HUES6 (cell line): ENCODE measurements around the gene TAS2R3.

Experiments used
- H3K27ac ChIP-seq: 2 replicates; pipeline ENCODE4 v1.7.0; 2013; ENCODE audit warnings: low read depth, mild to moderate bottlenecking, low read length, inconsistent platforms
- H3K27me3 ChIP-seq: 2 replicates; pipeline ENCODE4 v1.6.1; 2013; ENCODE audit warnings: low read length; ENCODE audit not compliant: control insufficient read depth, insufficient read depth
- H3K36me3 ChIP-seq: 2 replicates; pipeline ENCODE4 v1.6.1; 2013; ENCODE audit warnings: low read length; ENCODE audit not compliant: control insufficient read depth, insufficient read depth
- H3K4me1 ChIP-seq: 2 replicates; pipeline ENCODE4 v1.6.1; 2013; ENCODE audit warnings: low read length; ENCODE audit not compliant: control insufficient read depth, insufficient read depth
- H3K4me3 ChIP-seq: 2 replicates; pipeline ENCODE4 v1.5.1; 2013; ENCODE audit warnings: low read depth, low read length
- H3K9ac ChIP-seq: one replicate; pipeline ENCODE4 v1.6.1; 2013; ENCODE audit warnings: mild to moderate bottlenecking, low read length
- H3K9me3 ChIP-seq: 2 replicates; pipeline ENCODE4 v1.6.1; 2013; ENCODE audit warnings: low read depth, low read length; ENCODE audit not compliant: control insufficient read depth, insufficient read depth

The TAS2R3 gene, protein sequence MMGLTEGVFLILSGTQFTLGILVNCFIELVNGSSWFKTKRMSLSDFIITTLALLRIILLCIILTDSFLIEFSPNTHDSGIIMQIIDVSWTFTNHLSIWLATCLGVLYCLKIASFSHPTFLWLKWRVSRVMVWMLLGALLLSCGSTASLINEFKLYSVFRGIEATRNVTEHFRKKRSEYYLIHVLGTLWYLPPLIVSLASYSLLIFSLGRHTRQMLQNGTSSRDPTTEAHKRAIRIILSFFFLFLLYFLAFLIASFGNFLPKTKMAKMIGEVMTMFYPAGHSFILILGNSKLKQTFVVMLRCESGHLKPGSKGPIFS

DNA sequence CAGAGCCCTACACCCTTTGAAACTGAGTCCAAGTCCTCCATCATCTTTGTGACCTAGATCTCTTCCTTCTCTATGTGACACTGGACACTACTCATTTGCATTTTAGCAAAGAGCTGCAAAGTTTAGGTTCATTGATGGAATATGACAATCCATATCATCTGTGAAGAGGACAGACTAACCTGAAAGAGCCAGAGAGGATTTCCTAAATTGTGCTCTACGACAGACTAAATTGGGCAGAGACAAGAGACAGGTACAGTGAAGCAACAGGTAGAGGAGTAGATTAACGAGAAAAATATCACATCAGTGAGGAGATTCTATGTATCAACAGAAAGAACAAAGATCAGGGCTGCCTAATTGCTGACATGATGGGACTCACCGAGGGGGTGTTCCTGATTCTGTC is at the start of gene TAS2R3:
Gene TAS2R3, plus strand, starts transcription at position 301 of the 400 bp plus-strand sequence. Its CDS starts 62 bp downstream, at position 363.
- no peaks in the 10 kb centered on the region for H3K27me3 ChIP-seq
- H3K36me3 ChIP-seq: peaks cover 48% of the 10 kb centered on the region
- no peaks in the 10 kb centered on the region for H3K9me3 ChIP-seq
- H3K4me3 ChIP-seq: no peak within 1 kb of the TSS
- no peak within 1 kb of the TSS for H3K9ac ChIP-seq
- H3K4me1 ChIP-seq: no peaks in the 10 kb centered on the region; the same call in 1 of the 2 replicates
- H3K27ac ChIP-seq: no peak within 1 kb of the TSS

DNA sequence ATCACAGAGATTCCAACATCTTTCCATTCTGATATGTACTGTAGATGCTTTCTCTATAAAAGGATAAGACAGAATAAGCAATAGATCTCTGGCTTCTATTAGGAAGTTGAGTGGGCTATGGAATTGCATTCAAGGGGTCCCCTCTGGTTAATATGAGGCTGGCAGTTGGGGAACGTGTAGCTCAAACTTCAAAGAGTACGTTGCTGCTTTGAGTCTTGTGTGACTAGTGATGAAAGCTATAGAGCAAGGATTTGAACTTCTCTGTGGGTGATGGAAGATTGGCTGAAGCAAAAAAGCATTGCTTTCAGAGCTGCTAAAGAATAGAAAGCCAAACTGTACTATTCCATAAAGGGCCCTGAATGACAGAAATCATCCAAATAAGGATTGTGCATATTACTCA is 49.3 kb upstream of the TAS2R3 start:
- no peaks in the 10 kb centered on the region for H3K27me3 ChIP-seq
- H3K27ac ChIP-seq: no peak overlapping the region
- H3K9me3 ChIP-seq: no peaks in the 10 kb centered on the region
- no peak overlapping the region for H3K4me3 ChIP-seq
- peaks cover 9% of the 10 kb centered on the region for H3K4me1 ChIP-seq
- H3K9ac ChIP-seq: no peak overlapping the region
- no peaks in the 10 kb centered on the region for H3K36me3 ChIP-seq

DNA sequence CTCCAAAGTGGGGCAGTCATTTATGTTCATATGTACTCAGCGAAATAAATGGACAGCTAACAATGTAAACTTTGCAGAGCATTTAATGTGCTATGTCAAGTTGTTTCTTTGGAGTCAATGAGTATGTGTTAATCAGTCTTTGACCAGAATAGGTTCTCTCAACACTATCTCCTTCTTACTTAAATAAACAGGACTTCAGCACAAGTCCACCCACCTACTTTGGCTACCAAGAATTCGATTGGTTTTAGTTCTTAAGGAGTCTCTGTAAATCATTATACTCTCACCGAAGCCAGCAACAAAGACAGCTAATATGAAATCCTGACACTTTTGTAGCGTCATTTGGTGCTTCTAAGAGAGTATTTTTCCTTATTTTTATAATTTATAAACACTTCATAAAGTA is 48.9 kb upstream of the TAS2R3 start:
- no peak overlapping the region for H3K27ac ChIP-seq
- H3K36me3 ChIP-seq: no peaks in the 10 kb centered on the region
- H3K9me3 ChIP-seq: no peaks in the 10 kb centered on the region
- H3K27me3 ChIP-seq: no peaks in the 10 kb centered on the region
- H3K9ac ChIP-seq: no peak overlapping the region
- no peak overlapping the region for H3K4me3 ChIP-seq
- H3K4me1 ChIP-seq: peaks cover 9% of the 10 kb centered on the region

DNA sequence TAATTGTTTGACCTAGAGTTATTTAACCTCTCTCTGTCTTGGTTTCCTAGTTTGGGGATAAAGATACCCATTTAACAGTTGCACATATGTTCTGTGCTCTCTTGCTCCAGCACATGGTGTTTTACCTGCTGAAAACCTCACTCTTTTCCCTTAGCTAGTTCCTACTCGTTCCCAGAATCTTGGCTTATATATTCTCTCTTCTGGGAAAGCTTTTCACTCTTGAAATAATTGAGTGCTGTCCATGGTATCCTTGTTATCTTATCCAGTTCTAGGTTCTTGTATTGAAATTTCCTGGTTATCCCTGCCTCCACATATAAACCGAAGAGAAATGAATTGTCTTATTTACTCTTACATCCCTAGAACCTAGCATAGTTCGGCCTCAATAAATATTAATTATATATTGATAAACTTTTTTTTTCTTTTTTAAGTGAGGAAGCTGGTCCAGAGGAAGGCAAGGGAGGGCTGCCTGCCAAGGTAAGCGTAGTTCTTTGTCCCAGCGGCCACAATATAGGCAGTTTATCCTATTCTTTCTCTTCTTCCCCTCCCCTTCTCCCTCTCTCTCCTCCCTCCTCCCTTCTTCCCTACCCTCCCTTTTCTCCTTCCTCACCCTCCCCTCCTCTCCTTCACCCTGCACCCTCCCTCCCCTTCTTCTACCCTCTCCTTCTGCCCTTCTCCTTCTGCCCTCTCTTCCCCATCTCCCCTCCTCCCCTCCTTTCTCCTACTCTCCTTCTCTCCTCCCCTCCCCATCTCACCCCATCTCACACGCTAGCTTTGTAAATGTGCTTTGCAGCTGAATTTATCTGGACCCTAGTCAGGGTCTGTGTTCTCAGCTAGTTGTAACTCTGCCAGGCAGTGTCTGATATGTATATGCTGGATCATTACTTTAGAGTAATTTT is 47.9 kb upstream of the TAS2R3 start:
- H3K9ac ChIP-seq: no peak overlapping the region
- H3K4me3 ChIP-seq: no peak overlapping the region
- no peaks in the 10 kb centered on the region for H3K9me3 ChIP-seq
- H3K36me3 ChIP-seq: no peaks in the 10 kb centered on the region
- no peaks in the 10 kb centered on the region for H3K27me3 ChIP-seq
- no peak overlapping the region for H3K27ac ChIP-seq
- H3K4me1 ChIP-seq: peaks cover 6% of the 10 kb centered on the region

DNA sequence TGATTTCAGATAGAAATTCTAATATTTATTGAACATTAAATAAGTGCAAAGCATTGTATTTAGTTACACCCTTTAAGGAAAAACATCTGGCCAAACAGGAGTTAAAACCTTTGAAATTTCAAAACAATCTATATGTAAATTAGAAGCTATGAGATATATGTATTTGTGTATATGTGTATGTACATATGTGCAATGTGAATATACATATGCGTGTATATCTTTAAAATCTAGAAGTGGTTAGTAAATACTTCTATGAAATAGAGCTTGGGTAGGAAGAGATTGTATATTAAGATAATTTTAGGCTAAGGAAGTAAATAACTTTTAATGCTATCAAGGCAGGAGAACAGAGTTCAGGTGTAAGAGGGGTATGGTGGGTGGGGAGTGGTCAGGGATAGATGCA is 46.4 kb upstream of the TAS2R3 start:
- H3K27ac ChIP-seq: no peak overlapping the region
- H3K9ac ChIP-seq: no peak overlapping the region
- H3K36me3 ChIP-seq: no peaks in the 10 kb centered on the region
- H3K4me1 ChIP-seq: no peaks in the 10 kb centered on the region
- no peaks in the 10 kb centered on the region for H3K27me3 ChIP-seq
- H3K9me3 ChIP-seq: no peaks in the 10 kb centered on the region
- H3K4me3 ChIP-seq: no peak overlapping the region

DNA sequence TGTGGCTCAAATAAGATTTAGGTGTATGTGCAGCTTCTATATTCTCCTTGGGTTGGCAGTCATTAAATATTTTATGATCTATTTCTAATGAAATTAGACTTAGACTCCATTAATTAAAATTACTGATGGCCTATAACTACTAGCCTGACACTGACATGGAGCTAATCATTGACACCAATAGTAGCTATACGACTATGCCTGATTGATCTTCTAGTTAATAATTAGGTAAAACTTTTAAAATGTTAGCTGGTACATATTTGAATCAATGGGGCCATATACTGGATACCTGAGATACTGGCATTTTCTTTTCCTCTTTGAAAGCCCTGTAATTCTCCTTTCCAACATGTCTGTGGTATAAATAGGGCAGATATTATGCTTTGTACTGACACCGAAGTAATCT is 41.4 kb upstream of the TAS2R3 start:
- no peaks in the 10 kb centered on the region for H3K27me3 ChIP-seq
- H3K27ac ChIP-seq: no peak overlapping the region
- no peaks in the 10 kb centered on the region for H3K9me3 ChIP-seq
- no peaks in the 10 kb centered on the region for H3K36me3 ChIP-seq
- no peaks in the 10 kb centered on the region for H3K4me1 ChIP-seq
- no peak overlapping the region for H3K9ac ChIP-seq
- no peak overlapping the region for H3K4me3 ChIP-seq

DNA sequence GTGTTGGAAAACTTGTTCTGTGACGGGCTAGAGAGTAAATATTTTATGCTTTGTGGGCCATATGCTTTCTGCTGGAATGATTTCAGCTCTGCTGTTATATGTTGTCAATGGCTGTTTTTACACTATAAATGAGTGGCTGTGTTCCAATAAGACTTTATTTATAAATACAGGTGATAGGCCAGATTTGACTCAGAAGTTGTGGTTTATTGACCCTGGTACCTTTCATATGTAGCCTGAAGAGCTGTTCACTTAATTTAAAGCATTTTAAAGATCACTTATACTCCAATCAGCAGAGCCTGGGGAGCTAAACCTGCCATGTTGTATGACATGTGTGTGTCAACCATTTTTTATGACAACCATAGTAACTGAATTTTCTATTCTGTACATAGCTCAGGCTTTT is 34.9 kb upstream of the TAS2R3 start:
- H3K36me3 ChIP-seq: no peaks in the 10 kb centered on the region
- no peaks in the 10 kb centered on the region for H3K27me3 ChIP-seq
- H3K4me1 ChIP-seq: no peaks in the 10 kb centered on the region; the same call in 1 of the 2 replicates
- H3K9me3 ChIP-seq: no peaks in the 10 kb centered on the region
- H3K4me3 ChIP-seq: no peak overlapping the region
- no peak overlapping the region for H3K9ac ChIP-seq
- H3K27ac ChIP-seq: no peak overlapping the region

DNA sequence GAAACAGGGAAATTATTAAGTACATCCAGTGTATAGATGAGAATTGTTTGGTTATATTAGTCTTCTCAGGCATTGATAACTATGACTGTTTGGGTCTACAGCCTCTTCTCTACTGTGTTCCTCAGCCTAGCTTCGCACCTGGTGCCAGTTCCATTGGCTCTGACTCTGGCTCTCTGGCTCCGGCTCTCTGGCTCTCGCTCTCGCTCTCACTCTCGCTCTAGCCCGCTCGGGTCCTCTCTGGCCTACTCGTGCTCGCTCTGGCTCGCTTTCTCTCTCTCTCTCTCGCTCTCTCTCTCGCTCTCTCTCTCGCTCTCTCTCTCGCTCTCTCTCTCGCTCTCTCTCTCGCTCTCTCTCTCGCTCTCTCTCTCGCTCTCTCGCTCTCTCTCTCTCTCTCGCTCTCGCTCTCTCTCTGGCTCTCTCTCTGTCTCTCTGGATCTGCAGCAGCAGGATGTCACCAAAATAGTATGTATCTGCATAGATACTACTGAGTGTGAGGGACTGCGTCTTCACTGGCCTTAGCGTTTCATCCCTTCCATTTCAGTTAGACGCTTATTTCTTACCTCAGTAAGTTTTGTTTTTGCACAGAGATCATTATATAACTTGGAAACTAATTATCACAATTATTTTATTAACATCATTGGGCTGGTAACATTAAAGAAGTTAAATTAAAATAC is 32.3 kb upstream of the TAS2R3 start:
- no peaks in the 10 kb centered on the region for H3K36me3 ChIP-seq
- no peak overlapping the region for H3K27ac ChIP-seq
- H3K4me1 ChIP-seq: no peaks in the 10 kb centered on the region; the same call in 1 of the 2 replicates
- H3K27me3 ChIP-seq: no peaks in the 10 kb centered on the region
- no peak overlapping the region for H3K4me3 ChIP-seq
- no peaks in the 10 kb centered on the region for H3K9me3 ChIP-seq
- H3K9ac ChIP-seq: no peak overlapping the region

DNA sequence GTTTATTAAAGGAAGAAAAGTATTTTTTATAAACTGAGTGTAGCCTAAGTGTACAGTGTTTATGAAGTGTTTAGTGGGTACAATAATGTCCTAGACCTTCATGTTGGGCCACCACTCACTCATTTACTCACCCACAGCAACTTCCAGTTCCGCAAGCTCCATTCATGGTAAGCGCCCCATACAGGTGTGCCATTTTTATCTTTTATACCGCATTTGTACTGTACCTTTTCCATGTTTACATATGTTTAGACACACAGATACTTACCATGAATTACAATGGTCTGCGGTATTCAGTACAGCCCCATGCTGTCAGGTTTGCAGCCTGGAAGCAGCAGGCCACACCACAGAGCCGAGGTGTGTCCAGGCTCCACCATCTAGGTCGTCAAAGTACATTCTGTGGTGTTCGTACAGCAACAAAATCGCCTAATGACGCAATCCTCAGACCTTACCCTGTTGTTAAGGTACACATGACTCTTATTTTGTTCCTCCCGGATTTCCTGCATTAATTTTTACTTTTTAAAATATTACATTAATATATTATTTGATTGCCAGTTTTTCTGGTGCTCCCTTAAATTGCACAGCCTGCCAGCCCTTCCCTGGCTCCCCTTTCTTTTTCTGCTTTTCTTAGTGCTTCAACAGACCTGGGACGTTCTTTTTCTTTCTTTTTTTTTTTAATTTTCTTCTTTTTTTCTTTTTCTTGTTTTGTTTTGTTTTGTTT is 26.6 kb upstream of the TAS2R3 start:
- H3K9ac ChIP-seq: peak overlapping the region; percentile 40

DNA sequence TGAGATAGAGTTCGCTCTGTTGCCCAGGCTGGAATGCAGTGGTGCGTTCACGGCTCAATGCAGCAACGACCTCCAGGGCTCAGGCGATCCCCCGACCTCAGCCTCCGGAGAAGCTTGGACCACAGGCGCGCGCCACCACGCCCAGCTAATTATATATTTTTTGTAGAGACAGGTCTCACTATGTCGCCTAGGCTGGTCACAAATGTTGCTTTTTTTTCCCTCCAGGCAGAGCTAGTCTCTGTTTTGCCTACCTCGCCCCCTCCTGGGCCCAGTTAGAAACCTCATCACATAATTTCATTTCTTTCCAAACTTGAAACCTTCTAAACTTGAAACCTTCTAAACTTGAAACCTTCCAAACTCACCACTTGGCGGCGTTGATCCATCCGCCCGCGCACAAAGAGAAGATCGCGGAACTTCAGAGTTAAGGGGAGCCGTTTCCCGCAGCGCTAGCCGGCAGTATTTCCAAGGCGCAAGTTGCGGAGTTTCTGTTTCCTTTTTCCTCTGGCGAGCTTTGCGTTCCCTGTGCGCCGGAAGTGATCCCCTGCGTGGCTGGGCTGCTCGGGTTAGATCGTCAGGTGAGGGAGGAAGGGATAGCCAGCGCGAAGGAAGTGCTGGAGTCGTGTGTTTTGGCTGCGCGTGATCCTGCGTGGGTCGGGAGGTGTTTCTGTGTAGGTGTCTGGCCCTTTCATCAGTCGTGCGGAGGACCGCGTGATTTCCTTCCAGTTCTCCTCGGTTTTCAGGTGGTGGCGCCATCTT is 25.9 kb upstream of the TAS2R3 start, which contains the start of gene SSBP1:
Gene SSBP1, plus strand, starts transcription at position 523 of the 756 bp plus-strand sequence. CDS start 809 bp downstream, outside the sequence.
- H3K36me3 ChIP-seq: peaks cover 38% of the 10 kb centered on the region
- peaks cover 4% of the 10 kb centered on the region for H3K4me1 ChIP-seq
- peak within 1 kb of the TSS; percentile 74 for H3K27ac ChIP-seq
- peak within 1 kb of the TSS; percentile 87 for H3K4me3 ChIP-seq
- no peaks in the 10 kb centered on the region for H3K9me3 ChIP-seq
- H3K9ac ChIP-seq: peak within 1 kb of the TSS; percentile 90
- no peaks in the 10 kb centered on the region for H3K27me3 ChIP-seq

More for the DNA sequence above, 26.6 kb upstream of the TAS2R3 start:
- H3K27me3 ChIP-seq: no peaks in the 10 kb centered on the region
- H3K27ac ChIP-seq: peak overlapping the region; percentile 38; the same call in 1 of the 2 replicates
- peak overlapping the region; percentile 87 for H3K4me3 ChIP-seq
- peaks cover 4% of the 10 kb centered on the region for H3K4me1 ChIP-seq
- peaks cover 31% of the 10 kb centered on the region for H3K36me3 ChIP-seq
- no peaks in the 10 kb centered on the region for H3K9me3 ChIP-seq
